D721Med (cell line): ENCODE results near the gene GALNT2.

Experiments used
- DNase-seq: peaks from one replicate; pipeline ENCODE4 v3.0.0; 2011; ENCODE audit warnings: low spot score; ENCODE audit not compliant: insufficient read length
- FAIRE-seq: peaks from 2 replicates; lab custom pipeline; 2011; peaks lifted over from hg19 to GRCh38; lab: Jason Lieb, UNC
- TF ChIP-seq, protein P1 (sequence below): IDR thresholded peaks from 2 replicates; pipeline ENCODE4 v1.5.1; 2012; ENCODE audit warnings: mild to moderate bottlenecking, control low read depth; ENCODE audit not compliant: insufficient read depth; ENCODE audit errors: missing control alignments

Gene GALNT2

GRCh38 chr1:230098723-230099122, 31.7 kb downstream of the GALNT2 start:
- no peak for FAIRE-seq
- TF ChIP-seq, protein P1, sequence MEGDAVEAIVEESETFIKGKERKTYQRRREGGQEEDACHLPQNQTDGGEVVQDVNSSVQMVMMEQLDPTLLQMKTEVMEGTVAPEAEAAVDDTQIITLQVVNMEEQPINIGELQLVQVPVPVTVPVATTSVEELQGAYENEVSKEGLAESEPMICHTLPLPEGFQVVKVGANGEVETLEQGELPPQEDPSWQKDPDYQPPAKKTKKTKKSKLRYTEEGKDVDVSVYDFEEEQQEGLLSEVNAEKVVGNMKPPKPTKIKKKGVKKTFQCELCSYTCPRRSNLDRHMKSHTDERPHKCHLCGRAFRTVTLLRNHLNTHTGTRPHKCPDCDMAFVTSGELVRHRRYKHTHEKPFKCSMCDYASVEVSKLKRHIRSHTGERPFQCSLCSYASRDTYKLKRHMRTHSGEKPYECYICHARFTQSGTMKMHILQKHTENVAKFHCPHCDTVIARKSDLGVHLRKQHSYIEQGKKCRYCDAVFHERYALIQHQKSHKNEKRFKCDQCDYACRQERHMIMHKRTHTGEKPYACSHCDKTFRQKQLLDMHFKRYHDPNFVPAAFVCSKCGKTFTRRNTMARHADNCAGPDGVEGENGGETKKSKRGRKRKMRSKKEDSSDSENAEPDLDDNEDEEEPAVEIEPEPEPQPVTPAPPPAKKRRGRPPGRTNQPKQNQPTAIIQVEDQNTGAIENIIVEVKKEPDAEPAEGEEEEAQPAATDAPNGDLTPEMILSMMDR: no peak
- DNase-seq: no peak

DNA sequence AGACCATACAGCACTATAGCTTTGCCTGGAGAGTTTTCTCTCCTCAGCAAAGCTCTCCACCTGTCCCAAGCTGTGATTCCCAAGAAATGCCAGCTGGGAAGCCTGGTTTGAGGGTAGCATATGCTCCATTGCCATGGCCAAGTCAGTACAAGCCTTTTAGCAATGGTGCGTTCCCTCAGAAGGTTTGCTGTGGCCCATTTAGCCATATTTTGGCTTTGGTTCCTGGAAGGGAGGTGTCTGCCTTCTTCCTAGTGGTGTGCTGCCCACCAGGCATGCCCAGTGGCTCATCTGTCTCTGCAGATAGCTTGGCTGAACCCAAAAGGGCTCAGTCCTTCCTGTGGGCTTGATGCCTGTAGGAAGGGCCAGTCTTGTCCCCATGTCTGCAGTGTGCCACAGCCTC, 32.4 kb downstream of the GALNT2 start:
- DNase-seq (no peak), FAIRE-seq (no peak)
- TF ChIP-seq, protein P1: no peak

- TF ChIP-seq, protein P1: no peak
- DNase-seq (no peak), FAIRE-seq (no peak)
Observed at GRCh38 chr1:230100932-230101331, 33.9 kb downstream of the GALNT2 start.

- TF ChIP-seq, protein P1: no peak
Observed at GRCh38 chr1:230101556-230101955, 34.5 kb downstream of the GALNT2 start.

DNA sequence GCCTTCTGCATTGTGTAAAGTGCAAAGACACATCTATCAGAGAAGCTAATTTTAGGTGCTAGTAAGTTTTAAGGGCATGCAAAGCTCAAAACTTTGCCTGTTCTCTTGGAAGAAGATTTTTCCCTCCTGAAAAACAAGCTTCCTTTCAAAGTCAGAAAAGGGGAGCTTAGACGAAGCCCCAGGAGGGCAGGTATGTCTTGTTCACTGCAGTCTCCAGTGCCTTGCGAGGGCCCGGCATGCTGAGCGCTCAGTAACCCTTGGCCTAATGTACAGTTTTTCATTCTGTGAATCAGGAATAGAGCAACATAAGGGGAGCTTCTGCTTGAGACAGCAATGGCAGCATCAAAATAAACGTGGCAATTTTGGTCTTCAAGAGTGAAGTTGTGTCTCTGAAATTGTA, 35.0 kb downstream of the GALNT2 start:
- TF ChIP-seq, protein P1: no peak
- FAIRE-seq: no peak

More at GRCh38 chr1:230101556-230101955, 34.5 kb downstream of the GALNT2 start:
- DNase-seq (no peak), FAIRE-seq (no peak)

GRCh38 chr1:230102472-230102871, 35.4 kb downstream of the GALNT2 start:
- FAIRE-seq (no peak), DNase-seq (no peak)
- TF ChIP-seq, protein P1: no peak

More for the DNA sequence above, 35.0 kb downstream of the GALNT2 start:
- DNase-seq: no peak

- FAIRE-seq (no peak), DNase-seq (no peak)
- TF ChIP-seq, protein P1: no peak
Observed at GRCh38 chr1:230103306-230104173, 36.5 kb downstream of the GALNT2 start.
